D721Med (cell line): ENCODE results near the gene MED19.

Experiments used
- DNase-seq: peaks from one replicate; pipeline ENCODE4 v3.0.0; 2011; ENCODE audit warnings: low spot score; ENCODE audit not compliant: insufficient read length
- FAIRE-seq: peaks from 2 replicates; lab custom pipeline; 2011; peaks lifted over from hg19 to GRCh38; lab: Jason Lieb, UNC
- TF ChIP-seq, protein P1 (sequence below): IDR thresholded peaks from 2 replicates; pipeline ENCODE4 v1.5.1; 2012; ENCODE audit warnings: mild to moderate bottlenecking, control low read depth; ENCODE audit not compliant: insufficient read depth; ENCODE audit errors: missing control alignments

The MED19 gene

DNA sequence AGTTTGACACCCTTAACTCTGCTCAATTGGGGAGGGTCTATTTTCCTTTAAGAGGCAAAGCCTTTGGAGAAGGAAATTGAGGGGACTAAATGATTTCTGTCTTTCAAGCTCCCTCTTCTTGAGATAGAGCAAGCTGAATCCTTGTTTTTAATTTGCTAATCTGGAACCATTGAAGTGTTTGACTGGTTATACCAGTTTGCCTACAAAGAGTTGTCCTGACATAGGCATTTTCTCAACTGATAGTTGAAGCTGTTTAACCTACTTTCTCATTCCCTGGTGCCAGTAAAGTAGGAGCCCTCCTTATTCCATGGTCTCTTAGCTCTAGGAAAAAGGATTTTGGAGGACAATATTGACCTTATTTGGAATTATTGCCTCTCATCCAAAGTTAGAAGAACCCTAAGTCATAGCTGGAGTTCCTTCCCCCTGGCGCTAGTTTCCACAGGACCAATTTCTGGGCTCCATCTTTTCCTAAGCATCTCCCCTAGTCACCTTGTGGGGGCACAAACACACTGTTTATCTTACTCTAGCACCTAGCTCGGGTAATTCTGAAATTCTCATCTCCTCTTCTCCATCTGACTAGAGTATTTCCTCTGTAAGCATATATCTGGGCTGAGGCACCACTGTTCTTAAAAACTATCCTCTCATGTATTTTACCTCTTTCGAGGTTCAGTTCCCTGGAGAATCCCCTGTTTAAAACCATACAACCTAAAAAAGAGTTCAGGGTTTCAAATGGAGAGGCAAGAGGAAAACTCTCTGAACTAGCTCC lies 36.7 kb downstream of the MED19 start:
- TF ChIP-seq, protein P1, sequence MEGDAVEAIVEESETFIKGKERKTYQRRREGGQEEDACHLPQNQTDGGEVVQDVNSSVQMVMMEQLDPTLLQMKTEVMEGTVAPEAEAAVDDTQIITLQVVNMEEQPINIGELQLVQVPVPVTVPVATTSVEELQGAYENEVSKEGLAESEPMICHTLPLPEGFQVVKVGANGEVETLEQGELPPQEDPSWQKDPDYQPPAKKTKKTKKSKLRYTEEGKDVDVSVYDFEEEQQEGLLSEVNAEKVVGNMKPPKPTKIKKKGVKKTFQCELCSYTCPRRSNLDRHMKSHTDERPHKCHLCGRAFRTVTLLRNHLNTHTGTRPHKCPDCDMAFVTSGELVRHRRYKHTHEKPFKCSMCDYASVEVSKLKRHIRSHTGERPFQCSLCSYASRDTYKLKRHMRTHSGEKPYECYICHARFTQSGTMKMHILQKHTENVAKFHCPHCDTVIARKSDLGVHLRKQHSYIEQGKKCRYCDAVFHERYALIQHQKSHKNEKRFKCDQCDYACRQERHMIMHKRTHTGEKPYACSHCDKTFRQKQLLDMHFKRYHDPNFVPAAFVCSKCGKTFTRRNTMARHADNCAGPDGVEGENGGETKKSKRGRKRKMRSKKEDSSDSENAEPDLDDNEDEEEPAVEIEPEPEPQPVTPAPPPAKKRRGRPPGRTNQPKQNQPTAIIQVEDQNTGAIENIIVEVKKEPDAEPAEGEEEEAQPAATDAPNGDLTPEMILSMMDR = peak; percentile 7
- DNase-seq (no peak), FAIRE-seq (no peak)

DNA sequence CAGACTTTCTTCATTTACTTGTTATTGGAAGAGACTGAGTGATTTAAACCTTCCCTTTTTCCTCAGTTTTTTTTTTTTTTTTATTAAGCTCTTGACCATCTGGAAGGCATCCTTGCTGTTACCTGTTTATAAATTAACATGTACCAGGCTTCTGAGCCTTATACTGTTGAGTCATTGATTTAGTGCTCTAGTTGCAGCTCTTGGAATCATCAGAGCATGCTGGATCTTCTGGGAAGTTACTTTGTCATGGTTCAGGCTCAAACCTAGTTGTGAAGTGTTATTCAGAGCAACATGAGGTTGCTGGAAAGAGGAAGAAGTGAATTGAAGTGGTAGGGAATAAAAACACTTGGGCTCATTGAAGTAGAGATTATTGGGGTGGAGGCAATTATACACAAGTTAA lies 37.8 kb downstream of the MED19 start:
- DNase-seq (no peak), FAIRE-seq (no peak)
- TF ChIP-seq, protein P1 = no peak

DNA sequence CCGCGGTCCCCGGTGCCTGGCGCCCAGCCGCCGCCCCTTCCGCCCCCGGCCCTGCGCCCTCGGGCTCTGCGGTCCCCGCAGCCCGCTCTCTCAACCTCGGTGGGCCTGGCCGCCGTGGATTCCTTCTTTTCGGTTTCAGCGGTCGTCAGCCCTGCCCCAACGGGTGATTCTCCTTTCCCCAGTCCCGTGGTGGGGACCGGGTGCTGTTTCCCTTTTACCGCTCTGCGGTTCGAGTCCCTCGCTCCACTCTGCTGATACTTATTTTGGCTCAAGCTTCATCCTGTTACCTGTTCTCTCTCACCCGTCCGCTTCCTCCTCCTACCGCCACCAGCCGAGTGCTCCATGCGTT lies 43.6 kb downstream of the MED19 start:
- TF ChIP-seq, protein P1 = no peak
- DNase-seq (no peak), FAIRE-seq (no peak)

DNA sequence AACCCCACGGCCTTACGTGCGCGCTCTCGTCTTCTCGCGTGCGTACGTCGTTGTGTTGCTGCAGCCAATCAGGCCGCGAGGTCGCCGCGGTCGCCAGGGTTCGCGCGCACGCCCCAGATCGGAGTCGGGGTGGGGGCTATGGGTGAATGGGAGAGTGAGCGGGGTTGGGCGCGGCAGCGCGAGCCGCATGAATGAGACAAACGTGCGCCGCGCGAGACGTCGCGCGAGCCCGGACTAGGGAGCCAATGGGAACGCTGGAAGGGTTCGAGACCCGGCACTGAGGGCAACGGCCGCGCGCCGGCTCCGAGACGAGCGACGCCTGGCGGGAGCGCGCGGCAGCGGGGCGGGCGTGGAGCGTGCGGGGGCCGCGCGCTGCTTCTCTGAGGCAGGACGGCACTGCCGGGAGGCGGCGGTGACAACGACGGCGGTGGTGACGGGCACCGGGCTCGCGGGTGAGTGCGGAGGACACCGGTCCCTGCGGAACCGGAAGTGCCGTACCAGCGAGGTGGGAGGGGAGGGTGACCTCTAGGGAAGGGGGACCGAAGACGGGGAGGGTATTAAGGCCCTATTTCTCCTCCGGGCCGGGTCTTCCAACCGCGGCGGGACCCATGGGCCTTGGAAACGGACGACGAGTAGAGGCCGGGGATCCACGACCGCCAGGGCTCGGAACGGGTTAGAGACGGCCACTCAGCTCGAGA lies 44.1 kb downstream of the MED19 start, which contains the start of gene ZDHHC5:
TSS of gene ZDHHC5 (plus strand) at position 379 of the 698 bp plus-strand sequence. CDS start 4,977 bp downstream, outside the sequence.
- FAIRE-seq (no peak), DNase-seq (peak; percentile 85)
- TF ChIP-seq, protein P1 = peak; percentile 33

DNA sequence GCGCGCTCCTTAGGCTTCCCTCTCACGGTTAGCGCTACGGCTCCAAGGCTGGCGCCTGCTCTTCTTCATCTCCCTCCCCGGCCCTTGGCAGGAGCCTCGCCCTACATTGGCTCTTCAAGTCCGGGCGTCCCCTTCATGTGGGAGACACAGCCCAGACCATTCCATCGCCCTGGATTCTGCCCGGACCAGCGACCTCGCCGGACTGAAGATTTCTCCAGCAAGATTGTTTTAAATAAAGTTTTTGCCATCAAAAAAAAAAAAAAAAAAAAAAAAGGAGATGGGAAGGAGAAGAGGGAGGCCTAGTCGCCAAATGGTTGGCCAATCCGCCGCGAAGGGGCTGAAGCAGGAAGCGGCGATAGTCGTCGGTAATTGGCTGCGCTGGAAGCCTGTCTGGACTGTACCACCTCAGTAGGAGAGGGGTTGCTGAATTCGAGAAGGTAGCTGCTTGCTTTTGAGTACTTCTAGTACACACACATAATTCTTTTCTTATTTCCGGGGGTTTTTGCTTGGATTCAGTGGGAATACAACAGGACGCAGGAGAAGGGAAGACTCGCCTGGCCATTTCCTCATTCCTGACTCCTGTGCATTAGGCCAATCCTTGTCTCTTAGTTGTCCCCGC lies 44.8 kb downstream of the MED19 start:
- FAIRE-seq (no peak), DNase-seq (peak; percentile 57)
- TF ChIP-seq, protein P1 = no peak

DNA sequence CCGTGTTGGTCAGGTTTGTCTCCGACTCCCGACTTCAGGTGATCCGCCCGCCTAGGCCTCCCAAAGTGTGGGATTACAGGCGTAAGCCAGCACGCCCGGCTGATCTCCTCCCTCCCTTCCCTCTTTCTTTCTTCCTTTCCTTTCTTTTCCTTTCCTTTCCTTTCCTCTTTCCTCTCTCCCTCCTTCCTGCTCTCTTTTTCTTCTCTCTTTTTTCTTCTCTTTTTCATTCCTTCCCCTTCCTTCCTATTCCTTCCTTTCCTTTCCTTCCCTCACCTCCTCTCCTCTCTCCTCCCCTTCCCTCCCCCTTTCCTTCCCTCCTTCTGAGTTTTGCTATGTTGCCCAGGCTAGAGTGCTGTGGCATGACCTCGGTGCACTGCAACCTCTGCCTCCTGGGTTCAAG lies 48.0 kb downstream of the MED19 start:
- no peak for DNase-seq
- FAIRE-seq = no peak
- TF ChIP-seq, protein P1 = no peak
